ENCODE data around the gene ZFP91. TPM values are rescaled to one million over a fixed set of nuclear protein-coding genes. Genes with fewer than 3 reads are reported as not detected.

ZFP91 gene
- total and polyA plus RNA-seq, 2 of the 4 experiments (the other 2 are of a cell fraction) = 20.7 to 25.3 TPM

DNA sequence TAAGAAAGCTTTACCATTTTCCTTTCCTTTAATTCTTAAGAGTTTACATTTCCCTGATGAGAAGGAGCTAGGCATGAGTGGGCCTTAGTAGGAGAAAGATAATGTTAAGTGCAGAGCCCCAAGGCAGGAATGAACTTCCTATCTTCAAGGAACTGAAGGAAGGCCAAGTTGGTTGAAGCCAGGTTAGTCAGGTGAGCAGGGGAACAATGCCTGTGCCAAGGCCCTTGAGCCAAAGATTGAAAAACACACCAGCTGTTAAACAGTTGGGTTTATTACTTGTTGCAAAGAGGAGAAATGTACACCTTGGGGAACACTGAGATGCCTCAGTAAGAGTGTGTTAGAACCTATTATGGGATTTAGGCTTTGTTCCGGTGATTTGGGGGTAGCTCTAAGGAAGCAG is 53.6 kb downstream of the ZFP91 start:
- H3K56ac ChIP-seq (ENCODE audit: extremely low read depth, insufficient read depth, low read length) = no peak overlapping the region
- TF ChIP-seq POLR2A (IDR thresholded peaks at IDR 0.05; ENCODE audit: low read depth, low read length) (no peak), FOS (IDR thresholded peaks at IDR 0.05; ENCODE audit: low read depth, low read length) (no peak), BHLHE40 (IDR thresholded peaks at IDR 0.05; ENCODE audit: low read depth, low read length) (no peak), NFE2L2 (IDR thresholded peaks at IDR 0.05; ENCODE audit: low read depth, low read length) (no peak), CHD1 (IDR thresholded peaks at IDR 0.05; ENCODE audit: low read depth, low read length) (no peak), MAZ (IDR thresholded peaks at IDR 0.05; ENCODE audit: borderline replicate concordance, low read depth, low read length) (no peak), SMC3 (IDR thresholded peaks at IDR 0.05; ENCODE audit: low read depth, low read length) (no peak), RAD21 (IDR thresholded peaks at IDR 0.05; ENCODE audit: low read length) (no peak), RCOR1 (IDR thresholded peaks at IDR 0.05; ENCODE audit: insufficient replicate concordance, low read length) (no peak), MAFK (IDR thresholded peaks at IDR 0.05; ENCODE audit: low read depth, low read length) (no peak), RFX5 (IDR thresholded peaks at IDR 0.05; ENCODE audit: low read depth, low read length) (no peak), MXI1 (IDR thresholded peaks at IDR 0.05; ENCODE audit: borderline replicate concordance, low read depth, low read length) (no peak), CEBPB (IDR thresholded peaks at IDR 0.05; ENCODE audit: low read depth, low read length) (no peak)
- TF ChIP-seq, protein P1, sequence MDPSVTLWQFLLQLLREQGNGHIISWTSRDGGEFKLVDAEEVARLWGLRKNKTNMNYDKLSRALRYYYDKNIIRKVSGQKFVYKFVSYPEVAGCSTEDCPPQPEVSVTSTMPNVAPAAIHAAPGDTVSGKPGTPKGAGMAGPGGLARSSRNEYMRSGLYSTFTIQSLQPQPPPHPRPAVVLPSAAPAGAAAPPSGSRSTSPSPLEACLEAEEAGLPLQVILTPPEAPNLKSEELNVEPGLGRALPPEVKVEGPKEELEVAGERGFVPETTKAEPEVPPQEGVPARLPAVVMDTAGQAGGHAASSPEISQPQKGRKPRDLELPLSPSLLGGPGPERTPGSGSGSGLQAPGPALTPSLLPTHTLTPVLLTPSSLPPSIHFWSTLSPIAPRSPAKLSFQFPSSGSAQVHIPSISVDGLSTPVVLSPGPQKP (IDR thresholded peaks at IDR 0.05; ENCODE audit: borderline replicate concordance, low read depth, low read length) = no peak
- TF ChIP-seq, protein P2, sequence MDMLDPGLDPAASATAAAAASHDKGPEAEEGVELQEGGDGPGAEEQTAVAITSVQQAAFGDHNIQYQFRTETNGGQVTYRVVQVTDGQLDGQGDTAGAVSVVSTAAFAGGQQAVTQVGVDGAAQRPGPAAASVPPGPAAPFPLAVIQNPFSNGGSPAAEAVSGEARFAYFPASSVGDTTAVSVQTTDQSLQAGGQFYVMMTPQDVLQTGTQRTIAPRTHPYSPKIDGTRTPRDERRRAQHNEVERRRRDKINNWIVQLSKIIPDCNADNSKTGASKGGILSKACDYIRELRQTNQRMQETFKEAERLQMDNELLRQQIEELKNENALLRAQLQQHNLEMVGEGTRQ (IDR thresholded peaks at IDR 0.05; ENCODE audit: low read depth, low read length) = no peak
- TF ChIP-seq, protein P3, sequence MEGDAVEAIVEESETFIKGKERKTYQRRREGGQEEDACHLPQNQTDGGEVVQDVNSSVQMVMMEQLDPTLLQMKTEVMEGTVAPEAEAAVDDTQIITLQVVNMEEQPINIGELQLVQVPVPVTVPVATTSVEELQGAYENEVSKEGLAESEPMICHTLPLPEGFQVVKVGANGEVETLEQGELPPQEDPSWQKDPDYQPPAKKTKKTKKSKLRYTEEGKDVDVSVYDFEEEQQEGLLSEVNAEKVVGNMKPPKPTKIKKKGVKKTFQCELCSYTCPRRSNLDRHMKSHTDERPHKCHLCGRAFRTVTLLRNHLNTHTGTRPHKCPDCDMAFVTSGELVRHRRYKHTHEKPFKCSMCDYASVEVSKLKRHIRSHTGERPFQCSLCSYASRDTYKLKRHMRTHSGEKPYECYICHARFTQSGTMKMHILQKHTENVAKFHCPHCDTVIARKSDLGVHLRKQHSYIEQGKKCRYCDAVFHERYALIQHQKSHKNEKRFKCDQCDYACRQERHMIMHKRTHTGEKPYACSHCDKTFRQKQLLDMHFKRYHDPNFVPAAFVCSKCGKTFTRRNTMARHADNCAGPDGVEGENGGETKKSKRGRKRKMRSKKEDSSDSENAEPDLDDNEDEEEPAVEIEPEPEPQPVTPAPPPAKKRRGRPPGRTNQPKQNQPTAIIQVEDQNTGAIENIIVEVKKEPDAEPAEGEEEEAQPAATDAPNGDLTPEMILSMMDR (conservative IDR thresholded peaks at IDR 0.05; ENCODE audit: low read depth, low read length) = no peak
- H3K4me1 ChIP-seq (ENCODE audit: control insufficient read depth, insufficient read depth, low read length) = peaks cover 7% of the 10 kb centered on the region
- no peak overlapping the region for H2AFZ ChIP-seq (replicated peaks; ENCODE audit: low read length, poor library complexity)
- H3K23ac ChIP-seq (ENCODE audit: low read depth, low read length) = no peak overlapping the region
- peaks cover 12% of the 10 kb centered on the region; the same call in 1 of the 2 replicates for H3K9me1 ChIP-seq (ENCODE audit: insufficient read depth, low read length)
- no peak overlapping the region for H3K27ac ChIP-seq (ENCODE audit: insufficient read depth, low read length)
- DNase-seq = no peak
- ChIA-PET POLR2A (ENCODE audit: unreplicated experiment) (no interaction called here), CTCF (interaction anchor here (0.6 to 1.7 kb wide), 2 partner anchors 56 to 65 kb away, joined by 4 to 6 read pairs; no protein-coding TSS in a partner anchor)
- H3K18ac ChIP-seq (ENCODE audit: low read depth, low read length) = no peak overlapping the region
- no peak overlapping the region for H3K4ac ChIP-seq (ENCODE audit: low read depth, low read length)
- no peak overlapping the region for H2BK15ac ChIP-seq (ENCODE audit: low read depth, low read length)
- no peak overlapping the region for H2AK9ac ChIP-seq (replicated peaks; ENCODE audit: low read depth, low read length, poor library complexity)
- H4K5ac ChIP-seq (ENCODE audit: low read depth, low read length) = no peak overlapping the region
- in situ Hi-C loops (cut with MboI; ENCODE audit: low sequenced_read_pairs) (loop anchor here (10.0 kb wide), 1 partner anchor 272 kb away; no protein-coding TSS in a partner anchor), dilution Hi-C loops (cut with HindIII; ENCODE audit: low sequenced_read_pairs, unreplicated experiment) (no loop called here), intact Hi-C loops (cut with micrococcal nuclease) (no loop called here)
- ATAC-seq (ENCODE audit: low read depth) = no peak
- no peak overlapping the region for H4K8ac ChIP-seq (ENCODE audit: low read depth in 2 of 2, low read length in 2 of 2)
- H2BK20ac ChIP-seq (ENCODE audit: low read depth, low read length) = no peak overlapping the region
- BruUV-seq (replicated peaks) = no TSS peak
- 100% methylated on average over 1 of the region's 1 CpG; no CpG with 5 or more reads in 1 of the 2 experiments for WGBS, 2 experiments (ENCODE audit: extremely low coverage in 2 of 2, insufficient read length in 1 of 2)
- no peak overlapping the region for H2BK5ac ChIP-seq (ENCODE audit: low read depth, low read length, poor library complexity, severe bottlenecking)
- no peak overlapping the region for H3K9ac ChIP-seq (ENCODE audit: low read depth, low read length)
- H3K79me1 ChIP-seq (ENCODE audit: low read depth in 1 of 2, low read length in 2 of 2) = peaks cover 0 to 15% of the 10 kb centered on the region in 2 experiments; a peak in 2 of 4 replicates
- no peaks in the 10 kb centered on the region for H4K20me1 ChIP-seq (ENCODE audit: insufficient read depth, low read length)
- no peaks in the 10 kb centered on the region for H3K9me3 ChIP-seq (ENCODE audit: control insufficient read depth, insufficient read depth, low read length)
- H3K14ac ChIP-seq (replicated peaks; ENCODE audit: low read depth, low read length) = no peak overlapping the region
- H2AK5ac ChIP-seq (ENCODE audit: low read depth, low read length) = no peak overlapping the region
- H4K91ac ChIP-seq (ENCODE audit: insufficient read depth, low read depth, low read length) = no peak overlapping the region
- H3K36me3 ChIP-seq (ENCODE audit: control insufficient read depth, insufficient read depth, low read length) = no peaks in the 10 kb centered on the region
- H2BK120ac ChIP-seq (ENCODE audit: low read depth, low read length) = no peak overlapping the region
- H3K4me3 ChIP-seq (ENCODE audit: insufficient read depth, low read depth, low read length) = no peak overlapping the region
- no peaks in the 10 kb centered on the region for H3K27me3 ChIP-seq (ENCODE audit: control insufficient read depth, insufficient read depth, low read length)
- no peak overlapping the region for H3K4me2 ChIP-seq (ENCODE audit: low read depth, low read length)
